SU-DHL-6 (cell line): ENCODE data around the gene CPEB3.

ENCODE experiments used
- H2AFZ ChIP-seq: fragments of 200-600 bp; sonication (generic); 2 replicates; pipeline ENCODE4 v1.6.1; 2014; ENCODE audit warnings: low read depth, mild to moderate bottlenecking, moderate library complexity, mixed read lengths, antibody characterized with exemption, low read length; ENCODE audit not compliant: severe bottlenecking
- H3F3A ChIP-seq: fragments of 200-600 bp; shearing (Covaris generic); 2 replicates; pipeline ENCODE4 v1.6.0; 2016; ENCODE audit warnings: antibody characterized with exemption, mild to moderate bottlenecking; ENCODE audit not compliant: insufficient read depth
- H3K27ac ChIP-seq: fragments of 200-600 bp; sonication (generic); 2 replicates; pipeline ENCODE4 v1.5.1; 2016; ENCODE audit warnings: low read depth, mild to moderate bottlenecking, low read length, moderate library complexity, mixed read lengths
- H3K27me3 ChIP-seq: fragments of 200-600 bp; sonication (generic), shearing (Covaris generic); 2 replicates; pipeline ENCODE4 v1.6.0; 2014; ENCODE audit warnings: mild to moderate bottlenecking, low read length
- H3K36me3 ChIP-seq: fragments of 200-600 bp; sonication (generic); 2 replicates; pipeline ENCODE4 v1.6.1; 2014; ENCODE audit warnings: mild to moderate bottlenecking, low read length, mixed read lengths
- H3K4me2 ChIP-seq: fragments of 300-600, 200-600 bp; shearing (Covaris generic), sonication (generic); 2 replicates; pipeline ENCODE4 v1.6.0; 2014; ENCODE audit warnings: low read length, low read depth, mild to moderate bottlenecking; ENCODE audit not compliant: poor library complexity, severe bottlenecking
- H3K4me3 ChIP-seq: fragments of 200-600 bp; sonication (generic); 2 replicates; pipeline ENCODE4 v1.5.1; 2014; ENCODE audit warnings: antibody characterized with exemption, low read length, mild to moderate bottlenecking, mixed read lengths; ENCODE audit not compliant: insufficient read depth, poor library complexity, severe bottlenecking
- H3K79me2 ChIP-seq: fragments of 200-600 bp; sonication (generic); 2 replicates; pipeline ENCODE4 v1.6.1; 2014; ENCODE audit warnings: mild to moderate bottlenecking, low read length, moderate library complexity; ENCODE audit not compliant: insufficient read depth
- H3K9ac ChIP-seq: fragments of 200-600 bp; sonication (generic); 2 replicates; pipeline ENCODE4 v1.7.0; 2014; ENCODE audit warnings: mild to moderate bottlenecking, low read length
- H3K9me2 ChIP-seq: fragments of 200-600 bp; sonication (generic); replicated peaks from 2 replicates; pipeline ENCODE4 v1.6.1; 2014; ENCODE audit warnings: low read length; ENCODE audit not compliant: insufficient read depth
- H3K9me3 ChIP-seq: fragments of 200-600 bp; sonication (generic); 2 replicates; pipeline ENCODE4 v1.6.1; 2014; ENCODE audit warnings: low read length, mixed read lengths; ENCODE audit not compliant: insufficient read depth
- H4K20me1 ChIP-seq: fragments of 200-600 bp; sonication (generic); 2 replicates; pipeline ENCODE4 v1.6.1; 2014; ENCODE audit warnings: low read depth, mild to moderate bottlenecking, antibody characterized with exemption, low read length, moderate library complexity, mixed read lengths
- CTCF ChIP-seq: fragments of 200-600 bp; sonication (generic); IDR thresholded peaks from one replicate; pipeline ENCODE4 v1.5.1; 2017; ENCODE audit warnings: antibody characterized with exemption, mild to moderate bottlenecking, low read length, moderate library complexity; ENCODE audit not compliant: insufficient read depth, poor library complexity, severe bottlenecking
- EZH2phosphoT487 ChIP-seq: fragments of 200-600 bp; sonication (generic), shearing (Covaris generic); conservative IDR thresholded peaks from 2 replicates; pipeline ENCODE4 v1.6.1; 2018; ENCODE audit warnings: mild to moderate bottlenecking, antibody characterized with exemption, low read length, moderate library complexity, mixed read lengths

CPEB3 gene

GRCh38 chr10:92113911-92114600, 176.8 kb downstream of the CPEB3 start:
- H3K36me3 ChIP-seq, result no peaks in the 10 kb centered on the region
- no peaks in the 10 kb centered on the region for H3K9me2 ChIP-seq
- H2AFZ ChIP-seq, result no peak overlapping the region
- no peaks in the 10 kb centered on the region for H3K79me2 ChIP-seq
- TF ChIP-seq CTCF (no peak), EZH2phosphoT487 (no peak)
- no peak overlapping the region for H3K4me3 ChIP-seq
- no peak overlapping the region for H3K9ac ChIP-seq
- no peaks in the 10 kb centered on the region for H3F3A ChIP-seq
- no peak overlapping the region for H3K27ac ChIP-seq
- H3K4me2 ChIP-seq, result no peak overlapping the region
- no peaks in the 10 kb centered on the region for H4K20me1 ChIP-seq
- no peaks in the 10 kb centered on the region for H3K27me3 ChIP-seq
- H3K9me3 ChIP-seq, result no peaks in the 10 kb centered on the region

- Histone ChIP-seq H2AFZ (no peak overlapping the region), H3F3A (no peaks in the 10 kb centered on the region), H3K9ac (no peak overlapping the region), H3K9me2 (no peaks in the 10 kb centered on the region), H3K27ac (no peak overlapping the region), H3K27me3 (no peaks in the 10 kb centered on the region), H3K4me3 (no peak overlapping the region), H3K9me3 (no peaks in the 10 kb centered on the region), H3K4me2 (no peak overlapping the region), H3K79me2 (no peaks in the 10 kb centered on the region), H3K36me3 (no peaks in the 10 kb centered on the region), H4K20me1 (no peaks in the 10 kb centered on the region)
- no peak for TF ChIP-seq CTCF
- TF ChIP-seq EZH2phosphoT487, result no peak
Measured at GRCh38 chr10:92112462-92112861, 178.4 kb downstream of the CPEB3 start.

GRCh38 chr10:92111336-92111939, 179.4 kb downstream of the CPEB3 start:
- Histone ChIP-seq H3K27ac (no peak overlapping the region), H3K9me2 (no peaks in the 10 kb centered on the region), H3K9me3 (no peaks in the 10 kb centered on the region), H3K4me3 (no peak overlapping the region), H4K20me1 (no peaks in the 10 kb centered on the region), H2AFZ (no peak overlapping the region), H3K9ac (no peak overlapping the region), H3K36me3 (no peaks in the 10 kb centered on the region), H3K27me3 (no peaks in the 10 kb centered on the region), H3K4me2 (no peak overlapping the region), H3F3A (no peaks in the 10 kb centered on the region), H3K79me2 (no peaks in the 10 kb centered on the region)
- TF ChIP-seq CTCF, result no peak
- no peak for TF ChIP-seq EZH2phosphoT487
